ENCODE results near the gene LFNG. TPM values are rescaled to one million over a fixed set of nuclear protein-coding genes. Genes with fewer than 3 reads are reported as not detected.

LFNG gene
- total RNA-seq, 1 experiment from 2014 or later: 21.3 TPM

- Histone ChIP-seq H3F3A (ENCODE audit: insufficient read depth, low read depth) (peaks cover 19% of the 10 kb centered on the region; the same call in 1 of the 2 replicates), H4K20me1 (ENCODE audit: insufficient read depth) (no peaks in the 10 kb centered on the region), H3K27me3 (ENCODE audit: insufficient read depth, low read depth) (peaks cover 3% of the 10 kb centered on the region; the same call in 1 of the 2 replicates), H3K79me2 (ENCODE audit: low read depth) (no peaks in the 10 kb centered on the region), H3K4me3 (no peak overlapping the region), H3K4me2 (no peak overlapping the region), H3K4me1 (replicated peaks; ENCODE audit: insufficient read depth) (peaks cover 13% of the 10 kb centered on the region), H3K36me3 (ENCODE audit: low read depth) (no peaks in the 10 kb centered on the region), H2AFZ (no peak overlapping the region), H3K9me2 (ENCODE audit: insufficient read depth) (no peaks in the 10 kb centered on the region), H3K27ac (no peak overlapping the region), H3K9me3 (ENCODE audit: insufficient read depth, low read depth) (no peaks in the 10 kb centered on the region)
- TF ChIP-seq CTCF (conservative IDR thresholded peaks at IDR 0.05): no peak
- no peak for TF ChIP-seq EZH2 (IDR thresholded peaks at IDR 0.05; ENCODE audit: low read depth)
- no peak for DNase-seq
- intact Hi-C loops (cut with micrococcal nuclease; ENCODE audit: unreplicated experiment): no loop called here
- ChIA-PET CTCF (interaction anchor here (0.5 to 0.6 kb wide), 3 partner anchors 15 to 271 kb away, joined by 4 to 8 read pairs (median 7); no protein-coding TSS in a partner anchor), POLR2A (ENCODE audit: unreplicated experiment) (no interaction called here)
- no TSS peak for BruUV-seq (replicated peaks)
Observed at GRCh38 chr7:2473496-2474180, 45.9 kb upstream of the LFNG start.

- POLR2A ChIA-PET (ENCODE audit: unreplicated experiment): no interaction called here
- H3F3A ChIP-seq (ENCODE audit: insufficient read depth, low read depth): peaks cover 19% of the 10 kb centered on the region; the same call in 1 of the 2 replicates
- intact Hi-C loops (cut with micrococcal nuclease; ENCODE audit: unreplicated experiment): no loop called here
- no peaks in the 10 kb centered on the region for H3K36me3 ChIP-seq (ENCODE audit: low read depth)
- H3K79me2 ChIP-seq (ENCODE audit: low read depth): no peaks in the 10 kb centered on the region
- H3K4me3 ChIP-seq: no peak overlapping the region
- CTCF ChIA-PET: interaction anchor here (0.5 to 0.6 kb wide), 2 partner anchors 15 to 24 kb away, joined by 7 to 8 read pairs; no protein-coding TSS in a partner anchor
- H3K9me2 ChIP-seq (ENCODE audit: insufficient read depth): no peaks in the 10 kb centered on the region
- TF ChIP-seq CTCF (conservative IDR thresholded peaks at IDR 0.05) (no peak), EZH2 (IDR thresholded peaks at IDR 0.05; ENCODE audit: low read depth) (no peak)
- no peak for DNase-seq
- H3K27ac ChIP-seq: no peak overlapping the region
- no peaks in the 10 kb centered on the region for H3K9me3 ChIP-seq (ENCODE audit: insufficient read depth, low read depth)
- no peaks in the 10 kb centered on the region for H4K20me1 ChIP-seq (ENCODE audit: insufficient read depth)
- H3K4me2 ChIP-seq: no peak overlapping the region
- peaks cover 13% of the 10 kb centered on the region for H3K4me1 ChIP-seq (replicated peaks; ENCODE audit: insufficient read depth)
- no peak overlapping the region for H2AFZ ChIP-seq
- no TSS peak for BruUV-seq (replicated peaks)
- peaks cover 3% of the 10 kb centered on the region; the same call in 1 of the 2 replicates for H3K27me3 ChIP-seq (ENCODE audit: insufficient read depth, low read depth)
Observed at GRCh38 chr7:2474224-2474623, 45.4 kb upstream of the LFNG start.

GRCh38 chr7:2474813-2475677 lies 44.5 kb upstream of the LFNG start:
- CTCF ChIA-PET: no interaction called here
- H4K20me1 ChIP-seq (ENCODE audit: insufficient read depth): no peaks in the 10 kb centered on the region
- POLR2A ChIA-PET (ENCODE audit: unreplicated experiment): no interaction called here
- H3K27me3 ChIP-seq (ENCODE audit: insufficient read depth, low read depth): peaks cover 3% of the 10 kb centered on the region; the same call in 1 of the 2 replicates
- H3K4me1 ChIP-seq (replicated peaks; ENCODE audit: insufficient read depth): peaks cover 13% of the 10 kb centered on the region
- no peaks in the 10 kb centered on the region for H3K36me3 ChIP-seq (ENCODE audit: low read depth)
- no peak overlapping the region for H3K4me3 ChIP-seq
- no peak overlapping the region for H2AFZ ChIP-seq
- no peaks in the 10 kb centered on the region for H3K9me2 ChIP-seq (ENCODE audit: insufficient read depth)
- no peak overlapping the region for H3K4me2 ChIP-seq
- intact Hi-C loops (cut with micrococcal nuclease; ENCODE audit: unreplicated experiment): loop anchor here (5.0 kb wide), 2 partner anchors 47 to 82 kb away; partner anchors contain the start of genes BRAT1 and IQCE
- H3K27ac ChIP-seq: no peak overlapping the region
- BruUV-seq (replicated peaks): no TSS peak
- H3K79me2 ChIP-seq (ENCODE audit: low read depth): no peaks in the 10 kb centered on the region
- DNase-seq: no peak
- peaks cover 19% of the 10 kb centered on the region; the same call in 1 of the 2 replicates for H3F3A ChIP-seq (ENCODE audit: insufficient read depth, low read depth)
- H3K9me3 ChIP-seq (ENCODE audit: insufficient read depth, low read depth): no peaks in the 10 kb centered on the region
- TF ChIP-seq CTCF (conservative IDR thresholded peaks at IDR 0.05) (0 out of 2 replicates have a peak, but pooled peaks have one; percentile 15), EZH2 (IDR thresholded peaks at IDR 0.05; ENCODE audit: low read depth) (no peak)
